ENCODE measurements around the gene DENND5A. TPM values are rescaled to one million over a fixed set of nuclear protein-coding genes. Genes with fewer than 3 reads are reported as not detected.
"Not testable (repeated sequence)": the region's sequence is repeated elsewhere in the genome, so short reads cannot be mapped to it uniquely, and the experiment has no call there.

The DENND5A gene
- total and polyA plus RNA-seq, 10 of the 15 experiments (the other 5 are each of a cell fraction or from before 2014, with no cell fraction given) = 15.6 to 157 (median 85.1) TPM

GRCh38 chr11:9220853-9221252 lies 44.3 kb downstream of the DENND5A start:
- intact Hi-C loops (cut with micrococcal nuclease; ENCODE audit: unreplicated experiment); H3K4me3 ChIP-seq; H3K4me2 ChIP-seq (ENCODE audit: control insufficient read depth, insufficient read depth); RAD21 ChIA-PET (ENCODE audit: unreplicated experiment); in situ Hi-C loops (cut with MboI); SMC1A ChIA-PET (ENCODE audit: uncharacterized antibody, unreplicated experiment); H3K9me3 ChIP-seq (replicated peaks; ENCODE audit: control insufficient read depth, insufficient read depth, low read length); H3K9ac ChIP-seq (ENCODE audit: control insufficient read depth, insufficient read depth, low read length); H3K27ac ChIP-seq (ENCODE audit: control insufficient read depth, insufficient read depth); DNase-seq (ENCODE audit: low read depth, low spot score); FAIRE-seq; H3K4me1 ChIP-seq (ENCODE audit: control insufficient read depth, insufficient read depth, low read length); BruUV-seq (replicated peaks); H4K20me1 ChIP-seq (ENCODE audit: control insufficient read depth, insufficient read depth); H3K36me3 ChIP-seq (ENCODE audit: control insufficient read depth in 2 of 2, insufficient read depth in 2 of 2, low read length in 1 of 2); H2AFZ ChIP-seq (ENCODE audit: control insufficient read depth, low read depth, low read length); ATAC-seq; POLR2A ChIA-PET; H3K27me3 ChIP-seq (replicated peaks in 1 of 2; ENCODE audit: control insufficient read depth in 2 of 2, insufficient read depth in 2 of 2, low read length in 1 of 2): not testable (repeated sequence)
- CTCF ChIA-PET = interaction anchor here (0.6 to 1.1 kb wide), 3 partner anchors 8 to 51 kb away, joined by 3 read pairs; no protein-coding TSS in a partner anchor
- 98% methylated on average over 9 of the region's 9 CpGs for WGBS (ENCODE audit: insufficient coverage, insufficient replicate concordance, low lambda C conversion rate, missing lambda C conversion rate)
- H3K79me2 ChIP-seq (ENCODE audit: control insufficient read depth, insufficient read depth, low read length) = peaks cover 11% of the 10 kb centered on the region

DNA sequence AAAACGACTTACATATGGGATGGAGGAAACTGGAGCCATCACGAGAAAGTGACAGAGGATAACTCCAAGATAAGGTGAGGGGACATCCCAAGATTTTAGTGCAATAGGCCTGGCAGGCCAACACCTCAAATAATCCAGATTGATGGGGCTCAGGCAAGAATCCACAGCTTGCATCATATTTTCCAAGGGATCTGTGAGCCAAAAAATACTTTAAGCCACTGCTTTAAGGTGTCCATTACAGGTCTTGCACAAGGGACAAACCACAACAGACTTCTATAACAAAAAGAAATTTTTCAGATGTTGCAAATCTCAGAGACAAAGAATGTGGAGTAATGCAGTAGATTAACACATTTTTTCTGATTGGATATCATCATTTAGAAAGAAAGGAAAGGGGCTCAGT lies 45.6 kb downstream of the DENND5A start:
- intact Hi-C loops (cut with micrococcal nuclease; ENCODE audit: unreplicated experiment) = no loop called here
- no peak overlapping the region for H3K27ac ChIP-seq (ENCODE audit: control insufficient read depth, insufficient read depth)
- H3K9me3 ChIP-seq (replicated peaks; ENCODE audit: control insufficient read depth, insufficient read depth, low read length) = no peaks in the 10 kb centered on the region
- ChIA-PET CTCF (no interaction called here), SMC1A (ENCODE audit: uncharacterized antibody, unreplicated experiment) (no interaction called here), RAD21 (ENCODE audit: unreplicated experiment) (no interaction called here), POLR2A (no interaction called here)
- TF ChIP-seq MTA2 (IDR thresholded peaks at IDR 0.05; ENCODE audit: low read depth) = no peak
- TF ChIP-seq, protein P1, sequence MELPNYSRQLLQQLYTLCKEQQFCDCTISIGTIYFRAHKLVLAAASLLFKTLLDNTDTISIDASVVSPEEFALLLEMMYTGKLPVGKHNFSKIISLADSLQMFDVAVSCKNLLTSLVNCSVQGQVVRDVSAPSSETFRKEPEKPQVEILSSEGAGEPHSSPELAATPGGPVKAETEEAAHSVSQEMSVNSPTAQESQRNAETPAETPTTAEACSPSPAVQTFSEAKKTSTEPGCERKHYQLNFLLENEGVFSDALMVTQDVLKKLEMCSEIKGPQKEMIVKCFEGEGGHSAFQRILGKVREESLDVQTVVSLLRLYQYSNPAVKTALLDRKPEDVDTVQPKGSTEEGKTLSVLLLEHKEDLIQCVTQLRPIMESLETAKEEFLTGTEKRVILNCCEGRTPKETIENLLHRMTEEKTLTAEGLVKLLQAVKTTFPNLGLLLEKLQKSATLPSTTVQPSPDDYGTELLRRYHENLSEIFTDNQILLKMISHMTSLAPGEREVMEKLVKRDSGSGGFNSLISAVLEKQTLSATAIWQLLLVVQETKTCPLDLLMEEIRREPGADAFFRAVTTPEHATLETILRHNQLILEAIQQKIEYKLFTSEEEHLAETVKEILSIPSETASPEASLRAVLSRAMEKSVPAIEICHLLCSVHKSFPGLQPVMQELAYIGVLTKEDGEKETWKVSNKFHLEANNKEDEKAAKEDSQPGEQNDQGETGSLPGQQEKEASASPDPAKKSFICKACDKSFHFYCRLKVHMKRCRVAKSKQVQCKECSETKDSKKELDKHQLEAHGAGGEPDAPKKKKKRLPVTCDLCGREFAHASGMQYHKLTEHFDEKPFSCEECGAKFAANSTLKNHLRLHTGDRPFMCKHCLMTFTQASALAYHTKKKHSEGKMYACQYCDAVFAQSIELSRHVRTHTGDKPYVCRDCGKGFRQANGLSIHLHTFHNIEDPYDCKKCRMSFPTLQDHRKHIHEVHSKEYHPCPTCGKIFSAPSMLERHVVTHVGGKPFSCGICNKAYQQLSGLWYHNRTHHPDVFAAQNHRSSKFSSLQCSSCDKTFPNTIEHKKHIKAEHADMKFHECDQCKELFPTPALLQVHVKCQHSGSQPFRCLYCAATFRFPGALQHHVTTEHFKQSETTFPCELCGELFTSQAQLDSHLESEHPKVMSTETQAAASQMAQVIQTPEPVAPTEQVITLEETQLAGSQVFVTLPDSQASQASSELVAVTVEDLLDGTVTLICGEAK (IDR thresholded peaks at IDR 0.05; ENCODE audit: borderline replicate concordance) = no peak
- no peak for TF ChIP-seq ZNF622 (IDR thresholded peaks at IDR 0.05)
- TF ChIP-seq SKIL (IDR thresholded peaks at IDR 0.05; ENCODE audit: low read depth, poor library complexity, severe bottlenecking) = no peak
- no peak overlapping the region for H3K4me3 ChIP-seq
- H4K20me1 ChIP-seq (ENCODE audit: control insufficient read depth, insufficient read depth) = no peaks in the 10 kb centered on the region
- in situ Hi-C loops (cut with MboI) = no loop called here
- no peak overlapping the region for H2AFZ ChIP-seq (ENCODE audit: control insufficient read depth, low read depth, low read length)
- no peaks in the 10 kb centered on the region for H3K36me3 ChIP-seq (ENCODE audit: control insufficient read depth in 2 of 2, insufficient read depth in 2 of 2, low read length in 1 of 2)
- FAIRE-seq (no peak), DNase-seq (ENCODE audit: low read depth, low spot score) (no peak), ATAC-seq (no peak)
- no peak overlapping the region for H3K9ac ChIP-seq (ENCODE audit: control insufficient read depth, insufficient read depth, low read length)
- H3K79me2 ChIP-seq (ENCODE audit: control insufficient read depth, insufficient read depth, low read length) = peaks cover 17% of the 10 kb centered on the region
- no peak overlapping the region for H3K4me2 ChIP-seq (ENCODE audit: control insufficient read depth, insufficient read depth)
- H3K27me3 ChIP-seq (replicated peaks in 1 of 2; ENCODE audit: control insufficient read depth in 2 of 2, insufficient read depth in 2 of 2, low read length in 1 of 2) = no peaks in the 10 kb centered on the region
- H3K4me1 ChIP-seq (ENCODE audit: control insufficient read depth, insufficient read depth, low read length) = peaks cover 15% of the 10 kb centered on the region
- no TSS peak for BruUV-seq (replicated peaks)
- 59% methylated on average over 2 of the region's 2 CpGs for WGBS (ENCODE audit: insufficient coverage, insufficient replicate concordance, low lambda C conversion rate, missing lambda C conversion rate)
